ENCODE data around the gene TRIL.

DNA sequence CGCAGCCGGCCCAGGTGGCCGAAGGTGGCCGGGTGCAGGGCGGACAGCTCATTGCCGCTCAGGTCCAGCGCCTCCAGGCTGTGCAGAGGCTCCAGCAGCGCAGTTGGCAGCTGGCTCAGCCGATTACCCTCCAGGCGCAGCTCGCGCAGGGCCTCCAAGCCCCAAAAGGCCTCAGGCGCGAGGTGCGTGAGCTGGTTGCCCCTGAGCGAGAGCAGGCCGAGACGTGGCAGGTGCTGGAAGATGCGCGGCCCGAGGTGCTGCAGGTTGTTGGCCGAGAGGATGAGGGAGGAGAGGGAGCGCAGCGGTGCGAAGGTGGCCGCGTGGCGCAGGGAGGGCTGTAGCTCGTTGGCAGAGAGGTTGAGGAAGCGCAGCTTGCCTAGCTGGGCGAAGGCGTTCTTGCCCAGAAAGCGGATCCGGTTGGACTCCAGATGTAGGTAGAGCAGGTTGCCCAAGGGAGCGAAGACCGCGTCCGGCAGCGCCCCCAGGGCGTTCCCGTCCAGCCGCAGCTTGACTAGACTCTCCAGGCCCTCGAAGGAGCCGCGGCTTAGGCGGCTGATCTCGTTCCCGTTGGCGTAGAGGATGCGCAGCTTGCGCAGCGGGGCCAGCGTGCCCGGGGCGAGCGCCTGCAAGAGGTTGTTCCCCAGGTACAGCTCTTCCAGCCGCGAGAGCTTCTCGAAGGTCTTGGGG is 923 bp downstream of the TRIL start:
- TF ChIP-seq, protein P1, sequence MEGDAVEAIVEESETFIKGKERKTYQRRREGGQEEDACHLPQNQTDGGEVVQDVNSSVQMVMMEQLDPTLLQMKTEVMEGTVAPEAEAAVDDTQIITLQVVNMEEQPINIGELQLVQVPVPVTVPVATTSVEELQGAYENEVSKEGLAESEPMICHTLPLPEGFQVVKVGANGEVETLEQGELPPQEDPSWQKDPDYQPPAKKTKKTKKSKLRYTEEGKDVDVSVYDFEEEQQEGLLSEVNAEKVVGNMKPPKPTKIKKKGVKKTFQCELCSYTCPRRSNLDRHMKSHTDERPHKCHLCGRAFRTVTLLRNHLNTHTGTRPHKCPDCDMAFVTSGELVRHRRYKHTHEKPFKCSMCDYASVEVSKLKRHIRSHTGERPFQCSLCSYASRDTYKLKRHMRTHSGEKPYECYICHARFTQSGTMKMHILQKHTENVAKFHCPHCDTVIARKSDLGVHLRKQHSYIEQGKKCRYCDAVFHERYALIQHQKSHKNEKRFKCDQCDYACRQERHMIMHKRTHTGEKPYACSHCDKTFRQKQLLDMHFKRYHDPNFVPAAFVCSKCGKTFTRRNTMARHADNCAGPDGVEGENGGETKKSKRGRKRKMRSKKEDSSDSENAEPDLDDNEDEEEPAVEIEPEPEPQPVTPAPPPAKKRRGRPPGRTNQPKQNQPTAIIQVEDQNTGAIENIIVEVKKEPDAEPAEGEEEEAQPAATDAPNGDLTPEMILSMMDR (IDR thresholded peaks at IDR 0.05): no peak
- TF ChIP-seq POLR2A (IDR thresholded peaks at IDR 0.05): no peak
